Mucosa of stomach (tissue), 1 donor: ENCODE data around the gene SLC13A4.

ENCODE experiments used
- H3K27me3 ChIP-seq: one replicate; pipeline ENCODE4 v1.7.0; 2013; ENCODE audit warnings: mild to moderate bottlenecking, low read length; ENCODE audit not compliant: control insufficient read depth, insufficient read depth
- H3K36me3 ChIP-seq: one replicate; pipeline ENCODE4 v1.7.0; 2013; ENCODE audit warnings: low read length; ENCODE audit not compliant: control insufficient read depth, insufficient read depth
- H3K4me1 ChIP-seq: one replicate; pipeline ENCODE4 v1.7.0; 2013; ENCODE audit warnings: mild to moderate bottlenecking, low read length; ENCODE audit not compliant: control insufficient read depth, insufficient read depth
- H3K4me3 ChIP-seq: one replicate; pipeline ENCODE4 v1.7.0; 2013; ENCODE audit warnings: low read length
- H3K9ac ChIP-seq: one replicate; pipeline ENCODE4 v1.7.0; 2013; ENCODE audit warnings: mild to moderate bottlenecking, low read length, moderate library complexity
- H3K9me3 ChIP-seq: one replicate; pipeline ENCODE4 v1.7.0; 2013; ENCODE audit warnings: mild to moderate bottlenecking, low read length, moderate library complexity; ENCODE audit not compliant: control insufficient read depth
- donor health status: Pancreatic carcinoma.

SLC13A4 gene

GRCh38 chr7:135664046-135664589 lies 63.9 kb downstream of the SLC13A4 start:
- Histone ChIP-seq H3K4me1 (no peaks in the 10 kb centered on the region), H3K4me3 (no peak overlapping the region), H3K9ac (no peak overlapping the region), H3K27me3 (no peaks in the 10 kb centered on the region), H3K9me3 (no peaks in the 10 kb centered on the region), H3K36me3 (no peaks in the 10 kb centered on the region)

GRCh38 chr7:135662373-135663114 lies 65.4 kb downstream of the SLC13A4 start, which contains the start of gene STMP1:
Gene STMP1 (plus strand): TSS chr7:135662514.
- Histone ChIP-seq H3K4me3 (peak within 1 kb of the TSS; percentile 100), H3K4me1 (no peaks in the 10 kb centered on the region), H3K27me3 (no peaks in the 10 kb centered on the region), H3K36me3 (no peaks in the 10 kb centered on the region), H3K9me3 (no peaks in the 10 kb centered on the region), H3K9ac (peak within 1 kb of the TSS; percentile 96)

- H3K4me3 ChIP-seq, result peak overlapping the region; percentile 100
- no peaks in the 10 kb centered on the region for H3K36me3 ChIP-seq
- peak overlapping the region; percentile 96 for H3K9ac ChIP-seq
- H3K27me3 ChIP-seq, result no peaks in the 10 kb centered on the region
- H3K4me1 ChIP-seq, result no peaks in the 10 kb centered on the region
- no peaks in the 10 kb centered on the region for H3K9me3 ChIP-seq
Measured at GRCh38 chr7:135662123-135662372, 65.9 kb downstream of the SLC13A4 start.

GRCh38 chr7:135661311-135662122 lies 66.5 kb downstream of the SLC13A4 start:
- H3K4me3 ChIP-seq, result peak overlapping the region; percentile 100
- no peaks in the 10 kb centered on the region for H3K9me3 ChIP-seq
- peak overlapping the region; percentile 96 for H3K9ac ChIP-seq

GRCh38 chr7:135659159-135659846 lies 68.7 kb downstream of the SLC13A4 start:
- no peaks in the 10 kb centered on the region for H3K36me3 ChIP-seq
- H3K4me3 ChIP-seq, result no peak overlapping the region
- no peaks in the 10 kb centered on the region for H3K27me3 ChIP-seq
- no peaks in the 10 kb centered on the region for H3K4me1 ChIP-seq
- no peak overlapping the region for H3K9ac ChIP-seq
- H3K9me3 ChIP-seq, result no peaks in the 10 kb centered on the region

More at GRCh38 chr7:135661311-135662122, 66.5 kb downstream of the SLC13A4 start:
- H3K4me1 ChIP-seq, result no peaks in the 10 kb centered on the region
- H3K27me3 ChIP-seq, result no peaks in the 10 kb centered on the region
- H3K36me3 ChIP-seq, result no peaks in the 10 kb centered on the region

GRCh38 chr7:135658564-135658963 lies 69.4 kb downstream of the SLC13A4 start:
- H3K36me3 ChIP-seq, result no peaks in the 10 kb centered on the region
- H3K4me3 ChIP-seq, result no peak overlapping the region
- no peak overlapping the region for H3K9ac ChIP-seq
- no peaks in the 10 kb centered on the region for H3K4me1 ChIP-seq
- no peaks in the 10 kb centered on the region for H3K27me3 ChIP-seq
- H3K9me3 ChIP-seq, result no peaks in the 10 kb centered on the region

GRCh38 chr7:135653340-135654080 lies 74.5 kb downstream of the SLC13A4 start:
- Histone ChIP-seq H3K36me3 (no peaks in the 10 kb centered on the region), H3K9me3 (no peaks in the 10 kb centered on the region), H3K4me3 (no peak overlapping the region), H3K9ac (no peak overlapping the region), H3K27me3 (no peaks in the 10 kb centered on the region), H3K4me1 (no peaks in the 10 kb centered on the region)

- no peaks in the 10 kb centered on the region for H3K36me3 ChIP-seq
- H3K4me3 ChIP-seq, result no peak overlapping the region
- H3K9ac ChIP-seq, result no peak overlapping the region
- H3K9me3 ChIP-seq, result no peaks in the 10 kb centered on the region
- no peaks in the 10 kb centered on the region for H3K4me1 ChIP-seq
- no peaks in the 10 kb centered on the region for H3K27me3 ChIP-seq
Measured at GRCh38 chr7:135650831-135651573, 77.0 kb downstream of the SLC13A4 start.

- Histone ChIP-seq H3K9me3 (no peaks in the 10 kb centered on the region), H3K27me3 (no peaks in the 10 kb centered on the region), H3K4me1 (no peaks in the 10 kb centered on the region), H3K9ac (no peak overlapping the region), H3K4me3 (no peak overlapping the region), H3K36me3 (peaks cover 3% of the 10 kb centered on the region)
Measured at GRCh38 chr7:135648235-135648634, 79.8 kb downstream of the SLC13A4 start.

- Histone ChIP-seq H3K36me3 (peaks cover 3% of the 10 kb centered on the region), H3K27me3 (no peaks in the 10 kb centered on the region), H3K4me3 (no peak overlapping the region), H3K9ac (no peak overlapping the region), H3K9me3 (no peaks in the 10 kb centered on the region), H3K4me1 (no peaks in the 10 kb centered on the region)
Measured at GRCh38 chr7:135647755-135648154, 80.2 kb downstream of the SLC13A4 start.

- Histone ChIP-seq H3K9me3 (no peaks in the 10 kb centered on the region), H3K27me3 (no peaks in the 10 kb centered on the region), H3K4me1 (no peaks in the 10 kb centered on the region), H3K36me3 (peaks cover 3% of the 10 kb centered on the region), H3K9ac (no peak overlapping the region), H3K4me3 (no peak overlapping the region)
Measured at GRCh38 chr7:135645296-135645904, 82.6 kb downstream of the SLC13A4 start.
